ENCODE results near the gene NGB. TPM values are rescaled to one million over a fixed set of nuclear protein-coding genes. Genes with fewer than 3 reads are reported as not detected.

Gene NGB
- total RNA-seq, 2 experiments from 2014 or later = not detected

DNA sequence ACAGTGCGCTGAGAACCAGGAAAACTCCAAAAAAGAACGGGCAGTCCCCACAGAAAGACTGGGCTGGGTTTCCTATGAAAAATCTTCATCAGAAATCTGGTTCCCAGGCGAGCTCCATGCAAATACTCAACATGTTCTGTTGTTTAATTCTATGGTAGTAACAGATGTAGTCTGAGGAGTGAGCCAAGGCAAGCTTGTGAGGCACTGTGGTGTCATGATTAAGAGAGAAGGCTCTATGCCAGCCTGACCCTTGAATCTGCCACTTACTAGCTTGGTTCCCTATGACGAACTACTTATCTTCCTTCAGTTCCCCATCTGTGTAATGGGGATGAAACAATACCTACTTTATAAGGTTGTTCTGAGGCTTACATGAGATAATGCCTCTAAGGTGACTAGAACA, 39.0 kb upstream of the NGB start:
- CTCF ChIA-PET = interaction anchor here (1.5 to 2.1 kb wide), 2 partner anchors 9 to 11 kb away, joined by 4 to 8 read pairs; no protein-coding TSS in a partner anchor
- H3K9me3 Mint-ChIP-seq (ENCODE audit: insufficient read depth) = no peaks in the 10 kb centered on the region
- H3K4me1 Mint-ChIP-seq (ENCODE audit: low read depth) = peaks cover 4% of the 10 kb centered on the region
- H3K27ac Mint-ChIP-seq = no peak overlapping the region
- no peak overlapping the region for H3K4me3 Mint-ChIP-seq
- no peaks in the 10 kb centered on the region for H3K27me3 Mint-ChIP-seq (ENCODE audit: low read depth)
- no peak for ATAC-seq
- DNase-seq = no peak
- POLR2A ChIA-PET = no interaction called here
- no peaks in the 10 kb centered on the region for H3K36me3 Mint-ChIP-seq (ENCODE audit: low read depth)

DNA sequence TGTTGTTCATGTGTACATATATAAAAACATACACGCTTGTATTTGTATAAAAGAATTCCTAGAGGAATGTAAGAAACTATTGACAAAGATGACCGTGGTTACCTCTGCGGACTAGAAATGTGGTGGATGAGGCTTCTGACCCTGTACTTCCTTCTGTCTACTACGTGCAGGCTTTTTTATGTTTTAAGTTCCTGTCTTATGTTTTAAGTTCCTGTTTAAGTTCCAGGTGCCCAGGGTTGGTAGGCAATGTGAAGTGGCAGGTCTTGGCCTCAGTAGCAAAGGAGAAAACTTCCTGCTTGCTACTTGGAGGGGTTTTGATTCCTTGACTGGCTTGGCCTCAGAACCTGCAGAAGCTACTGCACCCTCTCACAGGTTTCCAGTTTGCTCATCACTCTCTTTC, 38.1 kb upstream of the NGB start:
- CTCF ChIA-PET = interaction anchor here (1.5 to 2.1 kb wide), 2 partner anchors 8 to 10 kb away, joined by 4 to 8 read pairs; no protein-coding TSS in a partner anchor
- Mint-ChIP-seq H3K9me3 (ENCODE audit: insufficient read depth) (no peaks in the 10 kb centered on the region), H3K27me3 (ENCODE audit: low read depth) (no peaks in the 10 kb centered on the region), H3K4me3 (no peak overlapping the region), H3K4me1 (ENCODE audit: low read depth) (peaks cover 4% of the 10 kb centered on the region), H3K27ac (no peak overlapping the region), H3K36me3 (ENCODE audit: low read depth) (no peaks in the 10 kb centered on the region)
- ATAC-seq (no peak), DNase-seq (no peak)
- POLR2A ChIA-PET = interaction anchor here (0.6 to 0.7 kb wide), 2 partner anchors 80 to 159 kb away, joined by 3 to 5 read pairs; no protein-coding TSS in a partner anchor

DNA sequence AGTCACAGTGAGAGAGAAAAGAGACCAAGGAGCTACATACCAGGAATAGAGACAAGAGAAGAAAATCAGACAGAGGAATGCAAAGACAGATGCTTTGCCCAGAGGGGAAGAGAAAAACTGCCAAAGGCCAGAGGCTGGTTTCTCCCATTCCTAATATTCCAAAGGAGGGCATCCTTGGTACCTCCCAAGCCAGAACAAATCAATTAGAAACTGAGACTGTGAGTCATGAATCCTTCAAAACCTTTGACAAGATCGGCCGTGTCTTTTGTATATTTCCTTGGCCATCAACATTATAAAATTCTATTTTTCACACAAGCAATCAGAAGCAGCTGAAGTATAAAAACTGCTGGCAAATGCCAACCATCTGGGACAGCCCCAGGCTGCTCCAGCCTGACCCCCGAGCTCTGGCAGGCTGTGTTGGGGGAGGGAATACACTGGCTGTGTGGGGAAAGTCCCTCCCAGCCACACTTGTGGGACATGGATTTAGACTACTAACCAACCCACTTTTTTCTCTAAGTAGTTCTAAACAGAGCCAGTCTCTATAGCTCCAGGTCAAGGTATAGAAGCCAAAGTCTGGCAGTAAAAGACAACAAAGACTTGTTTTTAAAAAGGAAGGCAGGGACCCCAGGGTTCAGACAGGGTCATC, 36.0 kb upstream of the NGB start:
- DNase-seq (no peak), ATAC-seq (no peak)
- ChIA-PET CTCF (interaction anchor here (0.8 to 2.7 kb wide), 6 partner anchors 9 to 155 kb away, joined by 3 to 29 read pairs (median 4); partner anchors contain the start of genes GSTZ1, POMT2, SAMD15 and TMED8), POLR2A (no interaction called here)
- Mint-ChIP-seq H3K4me1 (ENCODE audit: low read depth) (peaks cover 19% of the 10 kb centered on the region), H3K27ac (no peak overlapping the region), H3K4me3 (no peak overlapping the region), H3K36me3 (ENCODE audit: low read depth) (no peaks in the 10 kb centered on the region), H3K9me3 (ENCODE audit: insufficient read depth) (no peaks in the 10 kb centered on the region), H3K27me3 (ENCODE audit: low read depth) (no peaks in the 10 kb centered on the region)

DNA sequence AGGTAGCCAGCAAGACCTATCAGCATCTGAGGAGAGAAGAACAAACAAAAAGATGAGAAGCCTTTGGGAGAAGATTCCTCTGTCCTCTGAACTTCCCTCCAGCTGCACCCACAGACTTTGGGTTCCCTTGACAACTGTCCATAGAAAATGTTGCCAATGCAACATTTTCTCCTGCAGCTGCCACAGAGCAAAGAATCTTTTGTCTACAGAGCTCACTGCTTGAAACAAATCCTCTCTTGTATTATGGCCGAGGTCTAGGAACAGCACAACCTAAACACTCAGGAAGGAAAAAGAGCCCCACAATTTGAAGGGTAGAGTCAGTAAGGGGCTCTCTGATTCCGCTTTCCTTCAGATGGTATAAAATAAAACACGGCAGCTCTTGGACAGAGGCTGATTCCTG, 35.4 kb upstream of the NGB start:
- Mint-ChIP-seq H3K36me3 (ENCODE audit: low read depth) (no peaks in the 10 kb centered on the region), H3K9me3 (ENCODE audit: insufficient read depth) (no peaks in the 10 kb centered on the region), H3K27ac (no peak overlapping the region), H3K4me3 (no peak overlapping the region), H3K4me1 (ENCODE audit: low read depth) (peaks cover 19% of the 10 kb centered on the region), H3K27me3 (ENCODE audit: low read depth) (no peaks in the 10 kb centered on the region)
- DNase-seq (no peak), ATAC-seq (no peak)
- POLR2A ChIA-PET = no interaction called here
- CTCF ChIA-PET = interaction anchor here (1.1 to 2.7 kb wide), 4 partner anchors 10 to 71 kb away, joined by 3 to 29 read pairs (median 4); partner anchors contain the start of genes SAMD15 and TMED8

DNA sequence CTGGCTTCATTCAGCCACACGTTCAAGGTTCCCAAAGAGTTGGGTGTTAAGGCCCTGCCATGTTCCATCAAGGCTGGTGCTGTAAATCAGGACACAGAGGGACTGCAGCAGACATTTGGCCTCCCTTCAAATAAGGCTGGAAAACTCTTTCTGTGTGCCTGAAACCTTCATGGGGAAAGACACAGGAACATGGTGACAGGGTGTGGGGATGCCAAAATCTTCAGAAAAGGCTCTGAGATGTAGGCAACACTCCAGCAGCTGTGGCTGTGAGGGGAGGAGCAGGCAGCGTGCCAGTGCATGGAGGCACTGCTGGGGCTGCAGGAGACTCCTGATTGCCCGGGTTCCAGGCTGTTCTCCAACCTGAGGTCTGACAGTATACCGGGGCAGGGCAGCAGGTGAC, 34.7 kb upstream of the NGB start:
- no peaks in the 10 kb centered on the region for H3K27me3 Mint-ChIP-seq (ENCODE audit: low read depth)
- CTCF ChIA-PET = interaction anchor here (1.4 to 8.9 kb wide), 4 partner anchors 8 to 14 kb away, joined by 3 to 214 read pairs (median 17); no protein-coding TSS in a partner anchor
- ATAC-seq = no peak
- H3K27ac Mint-ChIP-seq = no peak overlapping the region
- H3K4me3 Mint-ChIP-seq = no peak overlapping the region
- no peaks in the 10 kb centered on the region for H3K36me3 Mint-ChIP-seq (ENCODE audit: low read depth)
- H3K4me1 Mint-ChIP-seq (ENCODE audit: low read depth) = peaks cover 19% of the 10 kb centered on the region
- DNase-seq = no peak
- POLR2A ChIA-PET = no interaction called here
- H3K9me3 Mint-ChIP-seq (ENCODE audit: insufficient read depth) = no peaks in the 10 kb centered on the region

DNA sequence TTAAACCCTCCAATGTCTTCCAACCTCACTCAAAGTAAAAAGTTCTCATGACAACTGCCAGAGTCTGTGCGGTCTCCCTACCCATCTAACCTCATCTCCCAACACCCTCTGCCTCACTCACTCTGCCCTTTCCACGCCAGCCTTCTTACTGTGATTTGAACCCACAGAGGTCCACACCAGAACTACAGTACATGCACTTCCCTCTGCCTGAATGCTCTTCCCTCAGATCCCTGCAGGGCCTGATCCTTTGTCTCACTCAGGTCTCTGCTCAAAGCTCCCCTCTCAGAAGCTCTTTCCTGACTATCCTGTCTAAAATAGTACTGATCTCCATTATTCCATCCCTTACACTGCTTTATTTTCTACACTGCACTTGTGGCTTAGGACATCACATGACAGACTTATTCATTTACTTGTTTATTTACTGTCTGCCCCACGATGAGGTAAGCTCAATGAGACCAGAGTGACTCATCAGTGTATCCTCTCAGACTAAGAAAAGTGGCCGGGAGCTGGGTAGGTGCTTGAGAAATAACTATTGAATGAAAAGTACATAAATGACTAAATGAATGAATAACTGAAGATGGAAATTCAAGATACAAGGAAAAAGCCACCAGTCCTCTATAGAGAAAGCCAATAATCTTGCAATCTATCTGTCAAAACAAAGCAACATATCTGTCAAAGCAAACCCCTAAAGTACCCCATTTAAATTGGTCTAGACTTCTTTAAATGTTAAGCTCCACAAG, 32.6 kb upstream of the NGB start:
- H3K36me3 Mint-ChIP-seq (ENCODE audit: low read depth) = no peaks in the 10 kb centered on the region
- POLR2A ChIA-PET = interaction anchor here (0.6 to 2.3 kb wide), 2 partner anchors 18 to 205 kb away, joined by 3 to 10 read pairs; partner anchors contain the start of genes GSTZ1 and POMT2
- no peaks in the 10 kb centered on the region for H3K27me3 Mint-ChIP-seq (ENCODE audit: low read depth)
- DNase-seq (peak; percentile 48), ATAC-seq (peak; percentile 59)
- no peaks in the 10 kb centered on the region for H3K9me3 Mint-ChIP-seq (ENCODE audit: insufficient read depth)
- no peak overlapping the region for H3K4me3 Mint-ChIP-seq
- peak overlapping the region; percentile 18 for H3K27ac Mint-ChIP-seq
- CTCF ChIA-PET = interaction anchor here (0.6 to 8.9 kb wide), 13 partner anchors 9 to 191 kb away, joined by 3 to 214 read pairs (median 4); partner anchors contain the start of genes GSTZ1, POMT2, SAMD15 and TMED8
- H3K4me1 Mint-ChIP-seq (ENCODE audit: low read depth) = peaks cover 15% of the 10 kb centered on the region

DNA sequence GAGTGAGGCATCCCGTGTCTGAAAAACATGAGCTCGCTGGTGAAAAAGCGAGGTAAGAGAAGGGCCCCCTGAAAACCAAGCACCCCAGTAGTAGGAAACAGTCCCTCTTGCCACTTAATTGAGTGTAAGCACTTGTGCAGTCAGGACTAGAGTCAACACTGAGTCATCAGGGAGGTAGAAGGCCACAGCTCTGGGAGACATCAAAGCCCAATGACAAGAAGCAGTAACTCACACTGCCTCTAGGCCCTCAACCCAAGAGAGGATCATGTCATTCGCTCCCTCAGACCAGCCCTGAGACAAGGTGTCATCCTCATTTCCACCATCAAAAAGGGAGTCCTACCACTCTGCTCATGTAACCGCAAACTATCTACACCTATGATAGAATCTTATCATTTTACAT, 31.9 kb upstream of the NGB start:
- CTCF ChIA-PET = interaction anchor here (0.9 to 8.9 kb wide), 9 partner anchors 10 to 152 kb away, joined by 3 to 214 read pairs (median 8); partner anchors contain the start of genes GSTZ1 and POMT2
- POLR2A ChIA-PET = interaction anchor here (2.3 kb wide), 1 partner anchor 18 kb away, joined by 10 read pairs; the partner anchor contains the start of genes GSTZ1 and POMT2
- DNase-seq = peak; percentile 44
- Mint-ChIP-seq H3K4me3 (no peak overlapping the region), H3K4me1 (ENCODE audit: low read depth) (peaks cover 15% of the 10 kb centered on the region), H3K27me3 (ENCODE audit: low read depth) (no peaks in the 10 kb centered on the region), H3K36me3 (ENCODE audit: low read depth) (no peaks in the 10 kb centered on the region), H3K9me3 (ENCODE audit: insufficient read depth) (no peaks in the 10 kb centered on the region), H3K27ac (no peak overlapping the region)
- peak; percentile 72 for ATAC-seq

DNA sequence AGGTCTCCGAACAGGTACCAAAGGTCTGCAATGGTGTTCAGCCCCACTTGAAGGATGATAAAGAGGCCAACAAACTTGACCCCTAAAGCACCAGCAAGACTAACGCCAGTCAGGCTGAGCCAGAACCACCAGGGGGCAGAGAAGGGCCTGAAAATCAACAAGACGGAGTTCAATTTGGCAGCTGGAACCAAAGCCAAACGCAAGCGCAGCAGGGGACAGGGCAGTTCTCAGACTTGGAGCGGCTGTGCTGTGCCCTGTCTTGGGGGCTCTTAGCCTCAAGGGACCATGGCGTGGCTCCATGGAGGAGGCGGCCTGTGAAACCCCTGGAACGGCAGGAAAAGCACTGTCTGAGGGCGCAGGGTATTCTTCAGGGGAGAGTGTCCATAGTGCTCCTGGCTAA, 30.1 kb upstream of the NGB start:
- ChIA-PET POLR2A (no interaction called here), CTCF (interaction anchor here (0.5 to 8.9 kb wide), 17 partner anchors 9 to 252 kb away, joined by 3 to 214 read pairs (median 4); partner anchors contain the start of genes GSTZ1 and POMT2)
- Mint-ChIP-seq H3K9me3 (ENCODE audit: insufficient read depth) (no peaks in the 10 kb centered on the region), H3K4me3 (no peak overlapping the region), H3K27me3 (ENCODE audit: low read depth) (no peaks in the 10 kb centered on the region), H3K27ac (no peak overlapping the region), H3K4me1 (ENCODE audit: low read depth) (peaks cover 15% of the 10 kb centered on the region), H3K36me3 (ENCODE audit: low read depth) (no peaks in the 10 kb centered on the region)
- DNase-seq (peak; percentile 73), ATAC-seq (peak; percentile 57)

DNA sequence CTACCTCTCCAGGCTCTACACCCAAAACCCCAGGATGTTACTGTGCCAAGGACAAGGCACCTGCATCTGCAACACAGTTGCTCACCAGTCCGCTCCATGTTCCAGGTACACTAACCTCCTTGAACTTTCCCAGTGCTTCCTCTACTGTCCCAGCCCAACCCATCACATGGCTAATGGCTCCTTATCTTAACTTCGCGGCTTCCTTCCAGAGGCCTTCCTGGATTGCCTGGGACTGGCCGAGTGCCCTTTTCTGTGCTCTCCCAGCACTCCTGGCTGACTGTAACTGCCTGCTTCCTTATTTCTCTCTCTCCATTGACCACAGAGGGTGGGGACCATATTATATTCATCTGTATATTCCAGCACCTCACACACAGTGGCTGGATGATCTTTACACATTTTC, 28.8 kb upstream of the NGB start:
- Mint-ChIP-seq H3K27ac (no peak overlapping the region), H3K9me3 (ENCODE audit: insufficient read depth) (no peaks in the 10 kb centered on the region), H3K36me3 (ENCODE audit: low read depth) (no peaks in the 10 kb centered on the region), H3K4me1 (ENCODE audit: low read depth) (peaks cover 15% of the 10 kb centered on the region), H3K4me3 (no peak overlapping the region), H3K27me3 (ENCODE audit: low read depth) (no peaks in the 10 kb centered on the region)
- ATAC-seq (no peak), DNase-seq (no peak)
- ChIA-PET POLR2A (no interaction called here), CTCF (interaction anchor here (1.4 to 8.9 kb wide), 3 partner anchors 14 to 110 kb away, joined by 4 to 214 read pairs (median 4); no protein-coding TSS in a partner anchor)

DNA sequence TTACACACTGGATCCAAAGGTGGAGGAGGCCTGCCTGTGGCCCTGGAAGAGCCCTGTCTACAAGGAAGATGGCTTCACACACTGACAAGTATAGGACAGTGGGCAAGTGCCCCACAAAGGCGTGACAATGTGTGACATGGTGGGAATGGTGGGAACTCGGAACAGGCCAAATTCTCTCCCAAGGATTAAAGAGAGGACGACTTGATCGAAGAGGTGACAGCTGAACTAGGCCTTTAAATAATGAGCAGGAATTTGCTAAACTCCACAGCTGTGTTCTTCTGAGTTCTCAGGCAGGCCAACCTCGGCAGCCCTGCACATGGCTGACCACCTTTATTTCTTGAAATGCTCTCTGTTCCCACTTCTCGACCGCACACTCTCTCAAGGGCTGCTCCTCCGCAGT, 25.9 kb upstream of the NGB start:
- ATAC-seq = no peak
- CTCF ChIA-PET = interaction anchor here (8.9 kb wide), 1 partner anchor 17 kb away, joined by 214 read pairs; no protein-coding TSS in a partner anchor

DNA sequence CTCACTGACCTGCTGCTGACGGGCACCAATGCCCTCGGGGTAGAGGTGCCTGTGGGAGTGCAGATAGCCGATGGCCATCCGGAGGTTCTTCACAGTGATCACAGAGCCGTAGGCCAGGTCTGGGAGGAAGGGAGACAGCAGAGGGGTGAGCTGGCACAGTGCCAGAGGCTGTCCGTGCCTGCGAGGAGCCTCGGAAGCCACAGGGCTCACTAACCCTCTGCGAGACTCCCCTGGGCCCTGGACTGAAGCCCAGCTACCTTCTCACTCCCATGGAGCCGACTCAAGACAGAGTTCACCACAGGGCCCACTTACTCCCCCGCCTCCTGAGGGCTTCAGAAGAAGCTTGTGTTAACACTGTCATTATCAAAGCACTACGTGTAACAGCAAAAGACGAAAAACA, 25.1 kb upstream of the NGB start:
- POLR2A ChIA-PET = no interaction called here
- Mint-ChIP-seq H3K9me3 (ENCODE audit: insufficient read depth) (no peaks in the 10 kb centered on the region), H3K27me3 (ENCODE audit: low read depth) (no peaks in the 10 kb centered on the region), H3K4me1 (ENCODE audit: low read depth) (no peaks in the 10 kb centered on the region), H3K27ac (no peak overlapping the region), H3K4me3 (no peak overlapping the region), H3K36me3 (ENCODE audit: low read depth) (no peaks in the 10 kb centered on the region)
- DNase-seq = no peak
- no peak for ATAC-seq
- CTCF ChIA-PET = no interaction called here

More for the DNA sequence above, 25.9 kb upstream of the NGB start:
- Mint-ChIP-seq H3K27me3 (ENCODE audit: low read depth) (no peaks in the 10 kb centered on the region), H3K27ac (no peak overlapping the region), H3K36me3 (ENCODE audit: low read depth) (no peaks in the 10 kb centered on the region), H3K4me1 (ENCODE audit: low read depth) (no peaks in the 10 kb centered on the region), H3K9me3 (ENCODE audit: insufficient read depth) (no peaks in the 10 kb centered on the region), H3K4me3 (no peak overlapping the region)
- DNase-seq = no peak
- POLR2A ChIA-PET = no interaction called here

Measured in activated CD8-positive, alpha-beta T cell treated with anti-CD3 and anti-CD28 coated beads, Interleukin-2, amount 10 ng/mL, durations not matched to agents 7 days and 5 days (primary cell).